Stimulated activated CD8-positive, alpha-beta memory T cell treated with anti-CD3 and anti-CD28 coated beads, Interleukin-4, amount 100 ng/mL, for 1 hour (primary cell): ENCODE measurements around the gene APLP1.
"Not testable (repeated sequence)": the region's sequence is repeated elsewhere in the genome, so short reads cannot be mapped to it uniquely, and the experiment has no call there.

ENCODE experiments used
- DNase-seq, 2 donors: peaks; one replicate each; pipeline ENCODE4 v3.0.0-alpha.2; 2020; ENCODE audit warnings: low read depth in 2 of 2, low spot score in 1 of 2

The APLP1 gene

GRCh38 chr19:35882114-35882832, 13.9 kb downstream of the APLP1 start:
- DNase-seq, result no peak

DNA sequence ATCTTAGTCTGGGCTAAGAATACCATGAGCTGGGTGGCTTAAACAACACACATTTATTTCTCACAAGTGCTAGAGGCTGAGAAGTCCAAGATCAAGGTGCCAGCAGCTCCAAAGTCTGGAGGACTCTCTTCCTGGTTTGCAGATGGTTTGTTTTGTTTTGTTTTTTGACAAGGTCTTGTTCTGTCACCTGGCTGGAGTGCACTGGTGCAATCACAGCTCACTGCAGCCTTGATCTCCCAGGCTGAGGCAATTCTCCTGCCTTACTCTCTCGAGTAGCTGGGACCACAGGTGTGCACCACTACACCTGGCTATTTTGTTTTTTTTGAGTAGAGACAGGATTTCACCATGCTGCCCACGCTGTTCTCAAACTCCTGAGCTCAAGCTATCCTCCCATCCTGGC, 15.5 kb downstream of the APLP1 start:
- DNase-seq, result no peak

DNA sequence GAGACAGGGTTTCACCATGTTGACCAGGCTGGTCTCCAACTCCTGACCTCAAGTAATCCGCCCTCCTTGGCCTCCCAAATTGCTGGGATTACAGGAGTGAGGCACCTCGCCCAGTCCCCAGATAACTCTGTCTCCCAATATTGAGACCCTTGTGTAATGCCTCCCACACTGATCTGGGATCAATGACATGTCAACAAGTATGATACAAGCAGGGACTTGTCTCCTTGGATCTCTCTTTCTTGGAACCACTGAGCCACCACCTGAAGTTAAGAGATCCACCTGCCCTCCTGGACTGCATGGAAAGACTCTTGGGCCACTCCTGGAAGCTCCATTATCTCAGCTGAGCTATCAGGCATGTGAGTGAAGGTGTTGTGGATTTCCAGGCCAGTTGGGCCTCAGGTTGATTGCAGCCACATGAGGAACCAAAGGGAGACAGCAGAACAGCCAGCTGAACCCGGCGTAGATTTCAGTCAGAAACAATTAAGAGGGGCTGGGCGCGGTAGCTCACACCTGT, 16.9 kb downstream of the APLP1 start:
- no peak for DNase-seq

GRCh38 chr19:35885904-35886303, 17.5 kb downstream of the APLP1 start:
- no peak for DNase-seq

DNA sequence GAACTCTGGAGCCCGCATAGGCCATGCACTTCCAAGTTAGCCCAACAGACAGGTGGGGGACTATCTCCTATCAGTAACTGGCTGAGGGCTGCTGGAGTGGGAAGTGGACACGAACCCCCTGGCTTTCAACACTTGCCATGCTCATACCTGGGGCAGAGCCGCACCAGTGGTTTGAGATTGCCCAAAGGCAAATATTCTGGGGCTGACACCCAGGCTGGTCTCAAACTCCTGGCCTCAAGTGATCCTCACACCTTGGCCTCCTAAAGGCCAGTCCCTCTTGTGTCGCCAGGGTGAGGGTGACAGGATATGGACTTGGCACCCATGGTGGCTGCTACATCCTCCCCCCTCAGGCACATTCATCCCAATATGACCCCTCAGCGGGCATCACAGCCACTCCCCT, 18.8 kb downstream of the APLP1 start:
- DNase-seq, result no peak

- no peak for DNase-seq
Measured at GRCh38 chr19:35888398-35888797, 20.0 kb downstream of the APLP1 start.

DNA sequence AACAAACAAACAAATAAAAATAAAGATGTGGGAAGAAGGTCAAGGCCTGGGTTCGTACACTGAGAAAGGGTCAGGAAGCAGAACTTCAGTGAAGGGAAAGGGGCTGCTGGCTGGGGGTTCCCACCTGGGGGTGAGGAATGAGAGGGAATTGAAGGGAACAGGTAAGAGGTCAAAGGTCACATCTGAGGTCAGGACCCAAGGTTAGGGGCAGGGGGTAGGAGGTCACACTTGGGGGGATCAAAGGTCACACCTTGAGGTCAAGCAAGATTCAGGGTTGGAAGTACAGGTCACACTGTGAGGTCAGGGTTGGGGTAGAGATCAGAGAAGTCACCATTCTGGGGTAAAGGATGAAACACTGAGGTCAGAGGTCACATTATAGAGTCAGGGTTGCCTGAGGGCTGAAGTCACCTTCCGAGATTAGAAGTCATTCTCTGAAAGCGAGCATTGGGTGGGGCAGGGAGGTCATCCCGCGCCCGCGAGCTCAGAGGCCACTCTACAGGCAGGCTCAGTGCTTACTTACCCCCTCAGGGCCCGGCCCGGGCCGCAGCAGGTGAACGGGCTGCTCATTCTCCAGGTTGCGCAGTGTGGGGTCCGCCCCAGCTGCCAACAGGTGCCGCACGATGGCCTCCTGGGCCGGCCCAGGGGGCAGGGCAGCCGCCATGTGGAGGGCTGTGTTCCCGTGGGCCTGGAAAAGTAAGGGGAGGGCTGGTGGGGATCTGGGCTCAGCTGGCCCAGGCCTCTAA, 21.2 kb downstream of the APLP1 start:
- DNase-seq, result no peak

- DNase-seq, result no peak
Measured at GRCh38 chr19:35890113-35890650, 21.8 kb downstream of the APLP1 start.

DNA sequence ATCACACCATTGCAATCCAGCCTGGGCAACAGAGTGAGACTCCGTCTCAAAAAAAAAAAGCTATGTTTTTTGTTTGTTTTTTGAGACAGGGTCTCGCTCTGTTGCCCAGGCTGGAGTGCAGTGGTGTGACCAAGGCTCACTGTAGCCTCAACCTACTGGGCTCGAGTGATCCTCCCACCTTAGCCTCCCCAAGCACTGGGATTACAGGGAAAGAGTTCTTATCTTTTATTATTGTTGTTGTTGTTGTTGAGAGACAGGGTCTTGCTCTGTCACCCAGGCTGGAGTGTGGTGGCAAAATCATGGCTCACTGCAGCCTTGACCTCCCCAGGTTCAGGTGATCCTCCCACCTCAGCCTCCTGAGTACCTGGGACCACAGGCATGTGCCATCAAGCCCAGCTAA, 23.4 kb downstream of the APLP1 start:
- DNase-seq, result not testable (repeated sequence)

DNA sequence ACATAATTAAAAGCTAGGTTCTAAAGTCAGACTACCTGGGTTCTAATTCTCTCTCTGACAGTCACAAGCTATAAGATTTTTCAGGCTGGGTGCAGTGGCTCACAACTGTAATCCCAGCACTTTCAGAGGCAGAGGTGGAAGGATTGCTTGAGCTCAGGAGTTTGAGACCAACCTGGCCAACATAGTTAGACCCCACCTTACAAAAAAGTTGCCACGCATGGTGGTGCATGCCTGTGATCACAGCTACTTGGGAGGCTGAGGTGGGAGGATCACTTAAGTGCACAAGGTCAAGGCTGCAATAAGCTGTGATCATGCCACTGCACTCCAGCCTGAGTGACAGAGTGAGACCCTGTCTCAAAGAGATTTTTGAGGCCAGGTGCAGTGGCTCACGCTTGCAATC, 26.0 kb downstream of the APLP1 start:
- no peak for DNase-seq

DNA sequence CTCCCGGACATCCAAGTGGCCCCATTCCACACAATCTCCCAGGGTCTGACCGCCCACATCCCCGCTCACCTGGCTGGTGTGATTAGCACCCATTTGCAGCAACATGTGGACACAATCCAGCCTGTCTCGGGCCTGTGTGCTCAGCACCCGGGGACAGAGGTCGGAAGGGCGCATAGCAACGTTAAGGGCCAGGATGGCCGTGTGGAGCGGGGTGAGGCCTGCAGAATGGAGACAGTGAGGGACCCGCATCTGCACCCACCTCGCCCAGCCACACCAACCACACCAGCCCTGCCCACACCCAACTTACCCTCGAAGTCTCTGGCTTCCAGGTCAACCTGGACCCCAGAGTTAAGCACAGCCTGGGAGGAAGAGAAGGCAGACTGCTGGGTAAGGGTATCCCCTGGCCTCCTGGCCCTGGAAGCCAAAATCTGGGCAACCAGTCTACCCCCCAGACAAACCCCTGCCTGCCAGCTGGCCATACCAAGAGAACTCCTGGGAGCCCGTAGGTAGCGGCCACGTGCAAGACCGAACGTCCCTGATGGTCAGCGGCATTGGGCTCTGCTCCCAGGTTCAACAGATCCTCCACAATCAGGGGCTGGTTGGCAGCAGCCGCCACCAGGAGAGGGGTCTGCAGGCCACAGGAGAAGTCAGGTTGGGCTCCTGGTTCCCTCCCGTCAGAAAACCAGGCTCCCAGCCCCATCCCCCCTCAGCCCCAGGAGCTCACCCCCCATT, 27.7 kb downstream of the APLP1 start:
- DNase-seq, result no peak

DNA sequence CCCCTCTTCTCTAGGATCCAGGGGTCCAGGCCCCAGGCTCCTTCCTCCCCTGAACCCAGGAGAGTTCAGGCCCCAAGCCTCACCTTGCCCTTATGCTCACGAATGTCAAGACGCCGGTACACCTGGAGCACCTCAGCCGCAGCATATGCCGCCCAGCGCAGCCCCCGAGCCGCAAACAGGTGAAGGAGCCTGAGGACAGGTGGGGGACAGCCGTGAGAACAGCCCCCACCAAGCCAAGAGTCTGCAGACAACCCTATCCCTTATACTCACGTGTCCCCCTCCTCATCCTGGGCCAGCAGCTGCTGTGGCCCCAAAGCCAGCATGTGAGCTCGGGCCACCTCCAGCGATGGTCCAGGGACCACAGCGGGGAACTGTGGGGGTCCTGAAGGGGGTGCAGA, 28.3 kb downstream of the APLP1 start:
- DNase-seq, result no peak

GRCh38 chr19:35897706-35898451, 29.5 kb downstream of the APLP1 start:
- DNase-seq, result no peak

GRCh38 chr19:35898499-35898809, 30.1 kb downstream of the APLP1 start:
- no peak for DNase-seq

GRCh38 chr19:35899547-35900214, 31.3 kb downstream of the APLP1 start:
- DNase-seq, result peak in 1 of 2 donors; percentile 75

DNA sequence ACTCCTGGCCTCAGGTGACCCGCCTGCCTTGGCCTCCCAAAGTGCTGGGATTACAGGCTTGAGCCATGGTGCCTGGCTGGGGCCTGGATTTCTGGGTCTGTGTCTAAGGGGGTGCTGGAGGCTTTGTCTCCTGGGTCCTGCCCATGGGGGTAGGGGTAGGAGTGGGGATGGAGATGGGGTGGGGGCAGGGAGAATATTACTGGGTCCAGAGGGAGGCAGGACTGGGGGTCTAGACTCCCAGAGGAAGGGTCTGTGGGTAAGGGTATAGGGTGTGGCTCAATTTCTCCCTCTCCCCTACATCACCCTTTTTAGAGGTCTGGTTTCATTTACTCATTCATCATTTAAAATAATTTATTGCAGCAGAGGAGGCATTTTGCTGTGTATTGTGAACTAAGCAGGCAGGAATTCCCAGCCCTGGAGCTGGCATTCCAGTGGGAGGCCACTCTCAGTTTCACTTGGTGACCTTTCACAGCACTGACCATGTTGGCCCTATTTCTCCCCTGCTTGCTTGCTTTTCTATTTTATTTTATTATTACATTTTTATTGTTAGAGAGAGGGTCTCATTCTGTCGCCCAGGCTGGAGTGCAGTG, 32.8 kb downstream of the APLP1 start:
- DNase-seq, result no peak

DNA sequence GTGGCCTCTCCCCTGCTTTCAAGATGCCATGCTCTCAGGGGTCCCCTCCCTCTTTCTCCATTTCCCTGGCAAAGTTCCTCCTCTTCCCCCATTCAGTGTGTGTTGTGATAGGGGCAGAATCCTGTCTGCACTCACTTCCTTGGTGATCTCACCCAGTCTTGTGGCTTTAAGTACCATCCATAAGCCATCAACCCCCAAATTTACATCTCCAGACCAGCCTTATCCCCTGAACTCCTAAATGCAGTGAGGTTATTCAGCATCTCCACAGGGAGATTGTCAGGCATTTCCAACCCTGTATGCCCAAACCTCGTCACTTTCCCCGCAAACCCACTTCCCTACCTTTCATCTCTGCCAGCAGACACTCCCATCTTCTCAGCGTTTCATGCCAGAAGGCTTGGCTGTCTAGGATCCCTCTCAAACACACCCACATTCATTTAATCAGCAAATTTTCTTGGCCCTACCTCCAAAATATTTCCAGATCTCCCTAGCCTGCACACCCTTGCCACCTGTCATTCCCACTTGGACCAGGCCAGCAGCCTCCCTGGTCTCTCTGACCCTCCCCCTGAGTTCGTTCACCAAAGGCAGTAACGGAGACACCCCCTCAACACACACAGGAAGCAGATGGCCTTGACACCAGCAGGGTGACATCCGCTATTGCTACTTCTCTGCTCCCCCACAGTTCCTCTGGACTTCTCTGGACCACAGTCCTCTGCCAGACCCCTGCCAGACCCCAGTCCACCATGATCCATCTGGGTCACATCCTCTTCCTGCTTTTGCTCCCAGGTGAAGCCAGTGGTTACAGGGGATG, 33.7 kb downstream of the APLP1 start, which contains the start of gene HCST:
Gene HCST, plus strand, starts transcription at position 676 of the 808 bp plus-strand sequence. Its CDS starts 65 bp downstream, at position 741.
- no peak for DNase-seq

DNA sequence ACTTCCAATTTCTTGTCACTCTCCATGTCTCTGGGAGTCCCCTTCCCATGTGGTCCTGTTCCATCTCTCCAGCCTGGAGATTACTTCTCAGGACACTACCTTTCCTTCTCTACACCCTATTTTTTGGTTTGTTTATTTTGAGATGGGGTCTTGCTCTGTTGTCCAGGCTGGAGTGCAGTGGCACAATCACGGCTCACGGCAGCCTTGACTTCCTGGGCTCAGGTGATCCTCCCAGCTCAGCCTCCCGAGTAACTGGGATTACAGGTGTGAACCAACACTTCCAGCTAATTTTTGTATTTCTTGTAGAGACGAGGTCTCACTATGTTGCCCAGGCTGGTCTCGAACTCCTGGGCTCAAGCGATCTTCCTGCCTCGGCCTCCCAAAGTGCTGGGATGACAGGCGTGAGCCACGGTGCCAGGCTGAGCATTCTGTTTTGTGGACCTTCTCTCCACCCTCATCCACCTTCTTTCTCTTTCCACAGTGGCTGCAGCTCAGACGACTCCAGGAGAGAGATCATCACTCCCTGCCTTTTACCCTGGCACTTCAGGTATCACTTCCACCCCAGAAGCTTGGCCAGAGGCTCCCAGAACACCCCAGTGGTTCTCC, 34.6 kb downstream of the APLP1 start:
- DNase-seq, result no peak
